Trophoblast cell (in vitro differentiated cells and primary cell): Measurements from ENCODE around the gene ZNF366.

Source experiments
- DNase-seq, 2 donors: peaks; one replicate each; pipeline ENCODE4 v3.0.0-alpha.2; 2016
- H2AFZ ChIP-seq: 2 replicates; pipeline ENCODE4 v1.6.1; 2013; ENCODE audit warnings: low read length, moderate library complexity, mild to moderate bottlenecking; ENCODE audit not compliant: insufficient read depth, poor library complexity
- H2AK5ac ChIP-seq: 2 replicates; pipeline ENCODE4 v1.6.1; 2013; ENCODE audit warnings: mild to moderate bottlenecking, low read length
- H2BK120ac ChIP-seq: 2 replicates; pipeline ENCODE4 v1.6.1; 2013; ENCODE audit warnings: low read length, mild to moderate bottlenecking, moderate library complexity; ENCODE audit not compliant: insufficient read depth, poor library complexity
- H2BK12ac ChIP-seq: 2 replicates; pipeline ENCODE4 v1.6.1; 2013; ENCODE audit warnings: mild to moderate bottlenecking, low read length, moderate library complexity
- H2BK5ac ChIP-seq: 2 replicates; pipeline ENCODE4 v1.6.1; 2013; ENCODE audit warnings: low read length, low read depth, moderate library complexity, mild to moderate bottlenecking; ENCODE audit not compliant: poor library complexity
- H3K14ac ChIP-seq: 2 replicates; pipeline ENCODE4 v1.6.1; 2013; ENCODE audit warnings: mild to moderate bottlenecking, low read length
- H3K18ac ChIP-seq: 2 replicates; pipeline ENCODE4 v1.6.1; 2013; ENCODE audit warnings: mild to moderate bottlenecking, low read length
- H3K23ac ChIP-seq: 2 replicates; pipeline ENCODE4 v1.6.1; 2013; ENCODE audit warnings: low read length
- H3K27ac ChIP-seq: 2 replicates; pipeline ENCODE4 v1.5.1; 2013; ENCODE audit warnings: low read depth, mild to moderate bottlenecking, inconsistent platforms, low read length, moderate library complexity
- H3K27me3 ChIP-seq: 2 replicates; pipeline ENCODE4 v1.6.1; 2013; ENCODE audit warnings: inconsistent platforms, mild to moderate bottlenecking, low read length, moderate library complexity; ENCODE audit not compliant: insufficient read depth
- H3K36me3 ChIP-seq, 2 experiments: 1 replicate in 1 of 2; 2 replicates in 1 of 2; pipeline ENCODE4 v1.6.1; 2013; ENCODE audit warnings: low read length in 2 of 2, mild to moderate bottlenecking in 2 of 2, moderate library complexity in 1 of 2; ENCODE audit not compliant: insufficient read depth in 2 of 2, control insufficient read depth in 1 of 2
- H3K4ac ChIP-seq: 2 replicates; pipeline ENCODE4 v1.6.1; 2013; ENCODE audit warnings: low read depth, mild to moderate bottlenecking, low read length, moderate library complexity
- H3K4me1 ChIP-seq, 2 experiments: 1 replicate in 1 of 2; 2 replicates in 1 of 2; pipeline ENCODE4 v1.6.1; 2013; ENCODE audit warnings: low read length in 2 of 2, mild to moderate bottlenecking in 2 of 2, moderate library complexity in 1 of 2; ENCODE audit not compliant: insufficient read depth in 2 of 2, control insufficient read depth in 1 of 2
- H3K4me2 ChIP-seq: 2 replicates; pipeline ENCODE4 v1.6.1; 2013; ENCODE audit warnings: inconsistent platforms, mild to moderate bottlenecking, low read length, moderate library complexity
- H3K4me3 ChIP-seq: 2 replicates; pipeline ENCODE4 v1.5.1; 2013; ENCODE audit warnings: mild to moderate bottlenecking, low read depth, low read length, inconsistent platforms
- H3K79me1 ChIP-seq: one replicate; pipeline ENCODE4 v1.6.1; 2013; ENCODE audit warnings: low read length
- H3K79me2 ChIP-seq: 2 replicates; pipeline ENCODE4 v1.6.1; 2013; ENCODE audit warnings: low read length, mild to moderate bottlenecking; ENCODE audit not compliant: control insufficient read depth, insufficient read depth, poor library complexity
- H3K9ac ChIP-seq: 2 replicates; pipeline ENCODE4 v1.6.1; 2013; ENCODE audit warnings: mild to moderate bottlenecking, low read length
- H3K9me3 ChIP-seq: 2 replicates; pipeline ENCODE4 v1.6.1; 2013; ENCODE audit warnings: low read depth, mild to moderate bottlenecking, control low read depth, inconsistent platforms, low read length; ENCODE audit not compliant: insufficient read depth
- H4K12ac ChIP-seq: 2 replicates; pipeline ENCODE4 v1.6.1; 2013; ENCODE audit warnings: low read depth, mild to moderate bottlenecking, low read length, moderate library complexity
- H4K8ac ChIP-seq: 2 replicates; pipeline ENCODE4 v1.6.1; 2013; ENCODE audit warnings: low read depth, mild to moderate bottlenecking, low read length, moderate library complexity
- H4K91ac ChIP-seq: one replicate; pipeline ENCODE4 v1.6.1; 2013; ENCODE audit warnings: low read depth, mild to moderate bottlenecking, low read length, moderate library complexity
- WGBS: extraction: QIAGEN DNeasy Blood & Tissue Kit; methylation state at CpG from one replicate; pipeline ENCODE4 v1.1.7; 2013; ENCODE audit warnings: missing lambda C conversion rate; ENCODE audit not compliant: insufficient read length, insufficient coverage; ENCODE audit errors: extremely low coverage; 5-methylcytosine and 5-hydroxymethylcytosine counted together

Gene ZNF366

DNA sequence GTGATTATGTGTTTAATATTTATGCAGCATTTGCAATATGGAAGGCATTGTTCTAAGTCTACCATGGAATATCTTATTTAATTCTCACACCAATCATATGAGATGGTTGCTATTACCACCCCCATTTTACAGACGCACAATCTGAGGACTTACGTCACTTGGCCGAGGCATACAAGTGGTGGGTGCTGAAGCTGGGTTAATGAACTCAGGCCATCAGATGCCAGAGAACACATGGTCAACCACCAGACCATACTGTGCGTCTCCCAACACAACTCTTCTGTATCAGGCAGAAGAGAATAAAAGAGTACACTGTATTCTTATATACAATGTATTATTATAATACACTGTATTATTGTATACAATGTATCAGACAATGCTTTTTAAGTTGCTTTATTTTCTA is 59.5 kb downstream of the ZNF366 start:
- peaks cover 2% of the 10 kb centered on the region for H3K9me3 ChIP-seq
- H2AK5ac ChIP-seq, result no peak overlapping the region
- H3K18ac ChIP-seq, result no peak overlapping the region
- H3K14ac ChIP-seq, result no peak overlapping the region
- no peak overlapping the region for H4K91ac ChIP-seq
- H4K8ac ChIP-seq, result no peak overlapping the region
- H3K4me3 ChIP-seq, result no peak overlapping the region
- no peak overlapping the region for H3K27ac ChIP-seq
- no peak overlapping the region for H2AFZ ChIP-seq
- H3K4me2 ChIP-seq, result no peak overlapping the region
- no peaks in the 10 kb centered on the region for H3K27me3 ChIP-seq
- no CpG with 5 or more reads among the region's 4 CpGs for WGBS
- no peak overlapping the region for H2BK12ac ChIP-seq
- H2BK5ac ChIP-seq, result no peak overlapping the region
- no peak for DNase-seq
- peaks cover 5% of the 10 kb centered on the region for H3K79me2 ChIP-seq
- no peak overlapping the region for H3K23ac ChIP-seq
- H4K12ac ChIP-seq, result no peak overlapping the region
- H2BK120ac ChIP-seq, result no peak overlapping the region
- H3K79me1 ChIP-seq, result peaks cover 15% of the 10 kb centered on the region
- no peak overlapping the region for H3K9ac ChIP-seq
- no peak overlapping the region for H3K4ac ChIP-seq
- H3K36me3 ChIP-seq, result no peaks in the 10 kb centered on the region
- H3K4me1 ChIP-seq, result peaks cover 10 to 17% of the 10 kb centered on the region in 2 experiments

DNA sequence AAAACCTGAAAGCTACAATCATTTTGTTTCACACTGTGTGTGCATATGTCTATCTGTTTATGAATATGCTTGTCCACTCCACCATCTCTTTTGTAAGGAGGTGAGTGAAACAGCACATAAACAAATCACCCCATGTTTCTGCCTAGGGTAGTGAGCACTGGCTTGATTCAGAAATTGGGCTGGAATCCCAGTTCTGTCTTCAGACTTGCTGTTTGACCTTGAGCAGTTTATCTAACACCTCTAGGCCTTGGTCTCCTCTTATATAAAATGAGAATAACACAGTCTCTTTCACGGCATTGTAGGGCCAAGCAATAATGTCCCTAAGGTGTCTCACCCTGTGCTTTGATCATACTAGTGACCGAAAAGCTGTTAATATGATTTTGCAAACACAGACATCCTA is 61.2 kb downstream of the ZNF366 start:
- H4K8ac ChIP-seq, result no peak overlapping the region
- H3K79me1 ChIP-seq, result peaks cover 3% of the 10 kb centered on the region
- H4K91ac ChIP-seq, result no peak overlapping the region
- H3K27ac ChIP-seq, result no peak overlapping the region
- peaks cover 3 to 6% of the 10 kb centered on the region in 2 experiments for H3K4me1 ChIP-seq
- H2BK120ac ChIP-seq, result no peak overlapping the region
- H2BK12ac ChIP-seq, result no peak overlapping the region
- no peak overlapping the region for H3K9ac ChIP-seq
- H3K4me2 ChIP-seq, result no peak overlapping the region
- H3K4ac ChIP-seq, result no peak overlapping the region
- no peaks in the 10 kb centered on the region for H3K36me3 ChIP-seq
- H2AK5ac ChIP-seq, result no peak overlapping the region
- WGBS, result no CpG with 5 or more reads among the region's 2 CpGs
- H3K9me3 ChIP-seq, result peaks cover 2% of the 10 kb centered on the region
- no peak overlapping the region for H3K18ac ChIP-seq
- no peak overlapping the region for H2AFZ ChIP-seq
- H3K79me2 ChIP-seq, result no peaks in the 10 kb centered on the region
- DNase-seq, result no peak
- H3K14ac ChIP-seq, result no peak overlapping the region
- no peak overlapping the region for H4K12ac ChIP-seq
- H2BK5ac ChIP-seq, result no peak overlapping the region
- H3K4me3 ChIP-seq, result no peak overlapping the region
- no peaks in the 10 kb centered on the region for H3K27me3 ChIP-seq
- H3K23ac ChIP-seq, result no peak overlapping the region

DNA sequence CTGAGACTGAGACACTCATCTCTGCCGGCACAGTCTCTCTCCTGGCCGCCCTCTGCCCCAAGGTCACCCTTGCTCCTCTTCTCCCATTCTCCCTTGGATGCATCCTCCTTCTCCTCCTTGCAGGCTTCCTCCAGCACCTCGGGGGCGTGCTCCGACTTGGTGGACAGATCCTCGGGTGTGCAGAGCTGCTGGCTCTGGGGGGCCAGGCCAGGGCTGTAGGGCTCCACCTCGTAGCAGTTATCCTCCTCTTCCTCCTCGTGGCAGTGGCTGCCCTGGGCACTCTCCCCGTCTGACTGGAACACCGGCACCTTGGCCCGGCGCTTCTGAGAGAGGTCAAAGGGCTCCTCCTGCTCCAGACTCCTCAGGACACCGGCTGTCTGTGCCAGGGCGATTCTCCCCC is 63.3 kb downstream of the ZNF366 start:
- H3K4me3 ChIP-seq, result no peak overlapping the region
- H3K14ac ChIP-seq, result no peak overlapping the region
- no peak overlapping the region for H3K9ac ChIP-seq
- H3K27me3 ChIP-seq, result no peaks in the 10 kb centered on the region
- H3K36me3 ChIP-seq, result no peaks in the 10 kb centered on the region
- no peak overlapping the region for H2BK5ac ChIP-seq
- H3K79me2 ChIP-seq, result no peaks in the 10 kb centered on the region
- H3K18ac ChIP-seq, result no peak overlapping the region
- H2BK120ac ChIP-seq, result no peak overlapping the region
- no peak overlapping the region for H2AK5ac ChIP-seq
- no peak for DNase-seq
- no peak overlapping the region for H2AFZ ChIP-seq
- no peak overlapping the region for H3K27ac ChIP-seq
- peaks cover 3 to 5% of the 10 kb centered on the region in 2 experiments for H3K4me1 ChIP-seq
- no peaks in the 10 kb centered on the region for H3K79me1 ChIP-seq
- no peak overlapping the region for H4K12ac ChIP-seq
- H4K91ac ChIP-seq, result no peak overlapping the region
- no peak overlapping the region for H3K23ac ChIP-seq
- peaks cover 2% of the 10 kb centered on the region for H3K9me3 ChIP-seq
- no peak overlapping the region for H4K8ac ChIP-seq
- H2BK12ac ChIP-seq, result no peak overlapping the region
- no CpG with 5 or more reads among the region's 14 CpGs for WGBS
- no peak overlapping the region for H3K4ac ChIP-seq
- H3K4me2 ChIP-seq, result no peak overlapping the region

DNA sequence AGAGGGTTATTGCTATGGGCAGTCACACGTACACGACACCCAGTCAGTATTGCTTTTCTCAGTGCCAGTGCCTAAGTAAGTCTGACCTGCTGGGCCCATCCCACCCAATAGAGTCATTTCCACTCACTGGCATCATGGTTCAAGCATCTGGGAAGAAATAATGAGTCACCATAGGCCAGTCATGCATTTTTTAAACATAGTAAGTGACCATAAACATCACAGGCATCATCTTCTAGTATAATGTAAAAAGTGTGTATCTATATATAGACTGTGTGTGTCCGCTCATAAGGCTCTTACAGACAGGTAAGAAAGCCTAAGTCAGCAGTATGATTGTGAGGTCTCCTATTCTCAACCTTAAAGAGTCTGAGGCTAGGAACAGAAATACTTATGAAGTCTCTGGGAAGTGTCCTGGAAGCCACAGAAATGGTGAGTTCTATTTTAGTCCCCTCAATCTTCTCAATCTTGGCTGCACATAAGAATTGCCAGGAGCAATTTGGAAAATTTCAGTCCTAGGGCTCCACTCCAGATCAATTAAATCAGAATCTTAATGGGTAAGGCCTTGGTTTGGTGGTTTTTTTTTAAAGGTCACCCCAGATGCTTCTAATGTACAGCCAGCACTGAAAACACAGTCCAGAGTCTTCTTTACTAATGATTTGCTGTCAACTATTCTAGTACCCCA is 65.2 kb downstream of the ZNF366 start:
- Histone ChIP-seq H4K91ac (no peak overlapping the region), H3K4me3 (no peak overlapping the region), H3K9me3 (no peaks in the 10 kb centered on the region), H3K14ac (no peak overlapping the region), H2BK12ac (no peak overlapping the region), H2BK5ac (no peak overlapping the region), H3K9ac (no peak overlapping the region), H3K4me2 (no peak overlapping the region), H3K27ac (no peak overlapping the region), H3K23ac (no peak overlapping the region), H3K27me3 (no peaks in the 10 kb centered on the region), H4K12ac (no peak overlapping the region), H3K36me3 (no peaks in the 10 kb centered on the region), H3K79me2 (no peaks in the 10 kb centered on the region), H3K79me1 (no peaks in the 10 kb centered on the region), H2AFZ (no peak overlapping the region), H2AK5ac (no peak overlapping the region), H3K18ac (no peak overlapping the region), H3K4ac (no peak overlapping the region), H4K8ac (no peak overlapping the region), H2BK120ac (no peak overlapping the region), H3K4me1 (peaks cover 3% of the 10 kb centered on the region in 2 experiments)
- no CpG with 5 or more reads among the region's 3 CpGs for WGBS
- peak; percentile 39 to 60 for DNase-seq
